ENCODE measurements around the gene ZG16.
"Not testable (repeated sequence)": the region's sequence is repeated elsewhere in the genome, so short reads cannot be mapped to it uniquely, and the experiment has no call there.

The ZG16 gene

DNA sequence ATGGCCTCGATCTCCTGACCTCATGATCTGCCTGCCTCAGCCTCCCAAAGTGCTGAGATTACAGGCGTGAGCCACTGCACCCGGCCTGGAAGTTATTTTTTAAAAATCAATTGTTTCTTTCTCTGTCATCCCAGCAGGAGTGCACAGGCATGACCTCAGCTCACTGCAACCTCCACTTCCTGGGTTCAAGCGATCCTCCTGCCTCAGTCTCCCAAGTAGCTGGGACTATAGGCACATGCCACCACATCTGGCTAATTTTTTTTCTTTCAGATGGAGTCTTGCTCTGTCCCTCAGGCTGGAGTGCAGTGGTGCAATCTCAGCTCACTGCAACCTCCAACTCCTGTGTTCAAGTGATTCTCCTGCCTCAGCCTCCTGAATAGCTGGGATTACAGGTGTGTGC is 9.1 kb downstream of the ZG16 start:
- not testable (repeated sequence) for DNase-seq (ENCODE audit: low read depth in 2 of 2)

DNA sequence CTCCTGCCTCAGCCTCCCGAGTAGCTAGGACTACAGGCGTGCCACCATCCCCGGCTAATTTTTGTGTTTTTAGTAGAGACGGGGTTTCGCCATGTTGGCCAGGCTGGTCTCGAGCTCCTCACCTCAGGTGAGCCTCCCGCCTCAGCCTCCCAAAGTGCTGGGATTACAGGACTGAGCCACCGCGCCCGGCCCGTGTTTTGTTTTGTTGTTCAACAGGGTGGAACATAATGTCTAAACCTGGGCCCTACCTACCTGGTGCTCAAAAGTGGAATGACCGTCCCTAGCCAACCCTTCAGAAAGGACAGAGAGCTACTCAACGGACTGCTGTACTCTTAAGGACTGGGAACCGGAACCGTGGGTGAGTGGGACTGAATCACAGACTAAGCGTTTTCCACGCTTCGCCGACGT is 11.7 kb downstream of the ZG16 start:
- DNase-seq (ENCODE audit: low read depth in 2 of 2) = no peak

DNA sequence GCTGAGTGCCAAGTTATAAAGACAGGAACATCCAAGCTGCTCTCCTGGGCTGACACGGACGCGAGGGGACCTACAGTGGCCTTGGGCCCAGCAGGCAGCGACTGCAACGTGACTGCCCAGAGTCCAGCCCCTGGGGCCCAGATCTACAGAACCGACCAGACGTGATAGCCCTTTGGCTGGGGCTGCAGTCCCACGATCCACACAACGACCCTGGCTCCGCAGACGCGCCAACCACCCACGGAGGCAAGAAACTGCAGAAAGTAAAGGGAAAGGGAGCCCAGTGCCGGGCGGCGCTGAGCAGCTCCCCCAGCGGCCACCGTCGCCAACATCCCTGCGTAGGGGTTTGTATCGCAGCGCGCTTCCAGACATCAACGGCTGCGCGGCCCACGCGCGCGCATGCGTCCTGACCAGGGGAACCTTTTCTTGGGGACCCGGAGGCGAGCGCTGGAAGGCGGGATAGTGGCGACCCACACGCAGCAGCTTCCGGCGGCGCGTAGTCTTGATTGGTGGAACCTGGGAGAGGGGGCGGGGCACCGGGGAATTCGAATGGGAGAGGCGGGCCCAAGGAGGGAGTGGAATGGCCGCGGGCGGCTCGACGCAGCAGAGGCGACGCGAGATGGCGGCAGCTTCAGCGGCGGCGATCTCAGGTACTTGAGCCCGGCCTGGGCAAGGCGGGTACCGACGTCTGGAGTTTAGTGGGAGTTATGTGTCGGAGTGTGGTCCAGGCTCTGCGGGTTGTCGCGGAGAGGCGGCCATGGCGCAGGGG is 12.3 kb downstream of the ZG16 start, which contains the start of gene KIF22:
TSS of gene KIF22 (plus strand) at position 569 of the 766 bp plus-strand sequence. CDS start at position 578, 9 bp downstream.
- peak; percentile 100 for DNase-seq (ENCODE audit: low read depth in 2 of 2)

DNA sequence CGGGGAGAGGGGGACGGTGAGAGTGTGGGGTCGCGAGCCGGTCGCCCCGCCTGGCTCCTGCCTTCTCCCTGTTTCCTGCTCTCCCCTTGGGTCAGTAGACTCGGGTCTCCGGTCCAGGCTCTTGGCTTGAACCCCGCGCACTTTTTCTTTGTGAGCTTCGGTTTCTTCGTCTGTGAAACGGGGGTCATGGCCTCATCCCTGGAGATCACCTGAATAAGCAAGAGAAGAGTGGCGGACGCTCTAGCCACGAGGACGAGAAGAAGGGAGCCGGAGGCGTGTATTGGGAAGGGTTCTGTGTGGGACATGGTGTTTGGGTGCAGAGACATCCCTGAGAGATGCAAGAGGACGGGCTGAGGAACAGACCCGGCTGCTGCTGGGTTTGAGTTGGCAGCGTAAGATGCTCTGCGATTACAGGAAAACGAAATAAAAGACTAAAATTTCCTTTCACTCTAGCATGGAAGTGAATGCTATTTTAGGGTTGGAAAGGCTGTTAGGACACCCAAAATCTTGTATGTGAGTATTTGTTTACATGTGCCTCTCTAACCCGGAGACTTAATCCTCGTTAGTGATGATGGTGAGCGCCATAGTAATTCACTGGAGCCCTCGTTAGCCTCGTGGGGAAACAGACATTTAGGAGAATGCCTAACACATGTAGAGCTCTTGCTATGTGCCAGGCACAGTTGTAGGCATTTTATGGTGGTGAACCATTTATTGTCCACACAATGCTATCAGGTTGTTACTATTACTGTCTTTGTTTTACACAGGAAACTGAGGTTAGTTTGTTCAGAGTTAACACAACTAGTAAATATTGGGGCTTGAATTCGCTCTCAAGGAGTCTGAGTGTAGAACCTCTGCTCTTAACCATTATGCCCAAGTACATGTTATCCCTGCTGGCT is 13.1 kb downstream of the ZG16 start:
- DNase-seq (ENCODE audit: low read depth in 2 of 2) = no peak

- no peak for DNase-seq (ENCODE audit: low read depth in 2 of 2)
Measured at GRCh38 chr16:29791845-29792807, 14.1 kb downstream of the ZG16 start.

DNA sequence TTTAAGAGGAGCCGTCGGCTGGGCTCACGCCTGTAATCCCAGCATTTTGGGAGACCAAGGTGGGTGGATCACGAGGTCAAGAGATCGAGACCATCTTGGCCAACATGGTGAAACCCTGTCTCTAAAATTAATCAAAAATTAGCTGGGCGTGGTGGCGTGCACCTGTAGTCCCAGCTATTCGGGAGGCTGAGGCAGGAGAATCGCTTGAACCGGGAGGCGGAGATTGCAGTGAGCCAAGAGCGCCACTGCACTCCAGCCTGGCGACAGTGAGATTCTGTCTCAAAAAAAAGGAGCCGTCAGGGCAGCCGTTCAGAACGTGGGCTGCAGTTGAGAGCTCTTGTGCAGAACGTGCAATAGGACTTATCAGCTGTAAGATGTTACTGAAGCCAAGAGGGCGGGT is 15.1 kb downstream of the ZG16 start:
- DNase-seq (ENCODE audit: low read depth in 2 of 2) = not testable (repeated sequence)

DNA sequence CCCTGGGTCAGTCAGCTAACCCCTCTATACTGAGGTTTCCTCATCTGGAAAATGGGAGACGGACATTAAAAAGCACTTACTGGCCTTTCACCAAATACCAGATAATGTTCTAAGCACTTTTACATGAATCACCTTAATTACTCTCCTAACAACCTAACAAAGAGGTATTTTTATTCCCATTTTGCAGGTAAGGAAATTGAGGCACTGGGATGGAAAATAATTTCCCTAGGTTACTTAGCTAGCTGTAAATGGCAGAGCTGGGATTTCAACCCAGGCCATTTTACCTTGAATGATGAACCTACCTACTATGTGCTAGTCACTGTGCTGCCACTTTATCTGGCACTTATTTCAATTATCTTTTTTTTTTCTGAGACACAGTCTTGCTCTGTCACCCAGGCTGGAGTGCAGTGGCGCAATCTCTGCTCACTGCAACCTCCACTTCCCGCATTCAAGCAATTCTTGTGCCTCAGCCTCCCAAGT is 16.2 kb downstream of the ZG16 start:
- no peak for DNase-seq (ENCODE audit: low read depth in 2 of 2)

- DNase-seq (ENCODE audit: low read depth in 2 of 2) = no peak
Measured at GRCh38 chr16:29802416-29802935, 24.4 kb downstream of the ZG16 start.

GRCh38 chr16:29804020-29804419 is 26.0 kb downstream of the ZG16 start:
- no peak for DNase-seq (ENCODE audit: low read depth in 2 of 2)

GRCh38 chr16:29804455-29805231 is 26.6 kb downstream of the ZG16 start:
- no peak for DNase-seq (ENCODE audit: low read depth in 2 of 2)

- peak; percentile 96 to 97 for DNase-seq (ENCODE audit: low read depth in 2 of 2)
Measured at GRCh38 chr16:29805232-29806098, 27.4 kb downstream of the ZG16 start.

GRCh38 chr16:29806099-29806579 is 28.1 kb downstream of the ZG16 start, which contains the start of gene MAZ:
Gene MAZ (plus strand): TSS chr16:29806529. CDS start chr16:29806702, 173 bp downstream.
- peak in 1 of 2 donors; percentile 74 for DNase-seq (ENCODE audit: low read depth in 2 of 2)

DNA sequence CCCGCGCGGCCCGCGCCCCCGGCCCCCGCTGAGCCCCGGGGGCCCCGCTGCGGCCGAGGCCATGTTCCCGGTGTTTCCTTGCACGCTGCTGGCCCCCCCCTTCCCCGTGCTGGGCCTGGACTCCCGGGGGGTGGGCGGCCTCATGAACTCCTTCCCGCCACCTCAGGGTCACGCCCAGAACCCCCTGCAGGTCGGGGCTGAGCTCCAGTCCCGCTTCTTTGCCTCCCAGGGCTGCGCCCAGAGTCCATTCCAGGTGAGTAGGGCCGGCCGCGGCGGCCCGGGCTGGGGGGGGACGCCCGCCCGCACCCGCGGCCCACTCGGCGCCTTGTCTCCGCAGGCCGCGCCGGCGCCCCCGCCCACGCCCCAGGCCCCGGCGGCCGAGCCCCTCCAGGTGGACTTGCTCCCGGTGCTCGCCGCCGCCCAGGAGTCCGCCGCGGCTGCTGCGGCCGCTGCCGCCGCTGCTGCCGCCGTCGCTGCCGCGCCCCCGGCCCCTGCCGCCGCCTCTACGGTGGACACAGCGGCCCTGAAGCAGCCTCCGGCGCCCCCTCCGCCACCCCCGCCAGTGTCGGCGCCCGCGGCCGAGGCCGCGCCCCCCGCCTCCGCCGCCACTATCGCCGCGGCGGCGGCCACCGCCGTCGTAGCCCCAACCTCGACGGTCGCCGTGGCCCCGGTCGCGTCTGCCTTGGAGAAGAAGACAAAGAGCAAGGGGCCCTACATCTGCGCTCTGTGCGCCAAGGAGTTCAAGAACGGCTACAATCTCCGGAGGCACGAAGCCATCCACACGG is 28.8 kb downstream of the ZG16 start:
- peak in 1 of 2 donors; percentile 41 for DNase-seq (ENCODE audit: low read depth in 2 of 2)

DNA sequence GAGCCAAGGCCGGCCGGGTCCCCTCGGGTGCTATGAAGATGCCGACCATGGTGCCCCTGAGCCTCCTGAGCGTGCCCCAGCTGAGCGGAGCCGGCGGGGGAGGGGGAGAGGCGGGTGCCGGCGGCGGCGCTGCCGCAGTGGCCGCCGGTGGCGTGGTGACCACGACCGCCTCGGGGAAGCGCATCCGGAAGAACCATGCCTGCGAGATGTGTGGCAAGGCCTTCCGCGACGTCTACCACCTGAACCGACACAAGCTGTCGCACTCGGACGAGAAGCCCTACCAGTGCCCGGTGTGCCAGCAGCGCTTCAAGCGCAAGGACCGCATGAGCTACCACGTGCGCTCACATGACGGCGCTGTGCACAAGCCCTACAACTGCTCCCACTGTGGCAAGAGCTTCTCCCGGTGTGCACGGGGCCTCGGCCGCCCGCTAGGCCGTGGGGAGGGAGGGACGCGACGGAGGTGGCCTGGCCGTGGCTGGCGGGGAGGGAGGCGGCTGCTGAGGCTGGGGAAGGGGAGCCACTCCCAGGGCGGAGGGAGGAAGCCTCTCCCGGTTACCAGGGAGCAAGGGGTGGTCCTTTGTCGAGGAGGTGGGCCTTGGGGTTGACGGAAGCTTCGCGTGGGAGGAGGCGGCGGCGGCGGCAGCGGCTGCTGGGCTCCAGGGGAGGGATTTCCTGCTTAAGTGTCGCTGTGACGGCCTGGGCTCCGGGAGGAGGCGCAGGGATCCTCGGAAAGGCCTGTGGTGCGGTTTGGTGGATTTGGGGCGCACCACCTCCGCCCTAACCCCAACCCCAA is 29.6 kb downstream of the ZG16 start:
- peak; percentile 80 to 86 for DNase-seq (ENCODE audit: low read depth in 2 of 2)

DNA sequence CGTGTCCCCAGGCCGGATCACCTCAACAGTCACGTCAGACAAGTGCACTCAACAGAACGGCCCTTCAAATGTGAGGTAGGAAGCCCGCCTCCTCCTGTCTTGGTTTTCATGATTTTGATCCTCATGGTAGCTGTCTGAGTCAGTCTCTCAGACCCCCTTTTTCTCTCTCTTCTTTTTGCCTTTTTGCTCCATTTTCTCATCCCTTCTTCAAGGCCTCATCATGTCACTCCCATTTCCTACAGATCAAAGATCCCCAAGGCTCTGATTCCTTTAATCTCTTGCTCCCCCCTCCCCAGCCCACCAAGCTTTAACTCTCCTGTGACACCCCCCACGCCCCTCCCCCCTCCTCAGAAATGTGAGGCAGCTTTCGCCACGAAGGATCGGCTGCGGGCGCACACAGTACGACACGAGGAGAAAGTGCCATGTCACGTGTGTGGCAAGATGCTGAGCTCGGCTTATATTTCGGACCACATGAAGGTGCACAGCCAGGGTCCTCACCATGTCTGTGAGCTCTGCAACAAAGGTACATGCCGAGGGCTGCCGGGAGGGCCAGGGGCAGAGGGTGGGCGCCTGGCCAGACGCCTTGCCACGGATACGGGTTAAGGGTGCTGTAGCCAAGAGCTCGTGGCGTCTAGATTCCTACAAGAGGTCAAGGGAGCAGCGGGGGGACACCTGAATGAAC is 30.3 kb downstream of the ZG16 start:
- DNase-seq (ENCODE audit: low read depth in 2 of 2) = no peak

DNA sequence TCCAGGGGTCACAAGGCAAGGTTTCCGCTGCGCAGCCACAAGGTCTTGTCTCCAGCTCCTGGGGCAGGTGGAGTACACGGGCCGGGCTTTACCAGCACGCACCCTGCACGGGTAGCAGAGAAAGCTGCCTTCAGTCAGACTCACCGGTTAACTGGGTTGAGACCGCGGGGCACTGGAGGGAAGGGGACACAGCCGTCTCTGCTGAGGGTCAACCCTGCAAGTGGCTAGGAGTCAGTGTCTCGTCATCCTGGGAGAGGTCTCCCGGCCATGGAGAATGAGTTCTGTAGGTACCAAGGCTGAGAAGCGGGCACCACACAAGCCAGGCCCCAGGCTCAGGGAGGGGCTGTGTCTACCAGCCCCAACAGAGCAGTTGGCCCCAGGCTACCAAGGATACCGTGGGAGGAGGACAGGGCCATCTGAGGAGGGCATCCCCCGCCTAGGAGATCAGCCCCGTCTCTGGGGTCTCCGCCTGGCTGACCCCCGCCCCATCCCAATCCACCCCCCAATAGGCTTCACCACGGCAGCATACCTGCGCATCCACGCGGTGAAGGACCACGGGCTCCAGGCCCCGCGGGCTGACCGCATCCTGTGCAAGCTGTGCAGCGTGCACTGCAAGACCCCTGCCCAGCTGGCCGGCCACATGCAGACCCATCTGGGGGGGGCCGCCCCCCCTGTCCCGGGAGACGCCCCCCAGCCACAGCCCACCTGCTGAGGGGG is 31.1 kb downstream of the ZG16 start:
- no peak for DNase-seq (ENCODE audit: low read depth in 2 of 2)
